ENCODE measurements around the gene CCR8.
"Not testable (repeated sequence)": the region's sequence is repeated elsewhere in the genome, so short reads cannot be mapped to it uniquely, and the experiment has no call there.

Gene CCR8

GRCh38 chr3:39315420-39315819, 14.1 kb upstream of the CCR8 start:
- DNase-seq (ENCODE audit: low read depth): no peak

- no peak for DNase-seq (ENCODE audit: low read depth)
These were observed 11.8 kb upstream of the CCR8 start for GRCh38 chr3:39317571-39318169.

GRCh38 chr3:39318301-39318700, 11.2 kb upstream of the CCR8 start:
- no peak for DNase-seq (ENCODE audit: low read depth)

- DNase-seq (ENCODE audit: low read depth): no peak
These were observed 10.3 kb upstream of the CCR8 start for GRCh38 chr3:39319249-39319648.

GRCh38 chr3:39321574-39321983, 7.9 kb upstream of the CCR8 start:
- peak; percentile 22 for DNase-seq (ENCODE audit: low read depth)

- not testable (repeated sequence) for DNase-seq (ENCODE audit: low read depth)
These were observed 7.2 kb upstream of the CCR8 start for GRCh38 chr3:39322209-39322715.

- DNase-seq (ENCODE audit: low read depth): no peak
These were observed 6.6 kb upstream of the CCR8 start for GRCh38 chr3:39322936-39323335.

GRCh38 chr3:39323494-39323893, 6.0 kb upstream of the CCR8 start:
- no peak for DNase-seq (ENCODE audit: low read depth)

GRCh38 chr3:39325236-39325635, 4.3 kb upstream of the CCR8 start:
- no peak for DNase-seq (ENCODE audit: low read depth)

- no peak for DNase-seq (ENCODE audit: low read depth)
These were observed 2.3 kb upstream of the CCR8 start for GRCh38 chr3:39327053-39327745.

- DNase-seq (ENCODE audit: low read depth): no peak
These were observed 1.7 kb upstream of the CCR8 start for GRCh38 chr3:39327746-39328349.

- DNase-seq (ENCODE audit: low read depth): no peak
These were observed 1.3 kb downstream of the CCR8 start for GRCh38 chr3:39330824-39331223.

- no peak for DNase-seq (ENCODE audit: low read depth)
These were observed 3.0 kb downstream of the CCR8 start for GRCh38 chr3:39332525-39332924.

- DNase-seq (ENCODE audit: low read depth): no peak
These were observed 4.1 kb downstream of the CCR8 start for GRCh38 chr3:39333607-39334006.

- no peak for DNase-seq (ENCODE audit: low read depth)
These were observed 4.7 kb downstream of the CCR8 start for GRCh38 chr3:39334205-39334604.

- DNase-seq (ENCODE audit: low read depth): no peak
These were observed 8.7 kb downstream of the CCR8 start for GRCh38 chr3:39338201-39338600.

GRCh38 chr3:39339086-39339485, 9.6 kb downstream of the CCR8 start:
- no peak for DNase-seq (ENCODE audit: low read depth)

- no peak for DNase-seq (ENCODE audit: low read depth)
These were observed 13.7 kb downstream of the CCR8 start for GRCh38 chr3:39343076-39343717.

GRCh38 chr3:39343760-39344159, 14.3 kb downstream of the CCR8 start:
- DNase-seq (ENCODE audit: low read depth): no peak

- peak; percentile 4 for DNase-seq (ENCODE audit: low read depth)
These were observed 15.3 kb downstream of the CCR8 start for GRCh38 chr3:39344746-39345344.

GRCh38 chr3:39346785-39347585, 17.5 kb downstream of the CCR8 start:
- DNase-seq (ENCODE audit: low read depth): no peak

GRCh38 chr3:39347586-39347876, 18.0 kb downstream of the CCR8 start:
- no peak for DNase-seq (ENCODE audit: low read depth)
